ENCODE measurements around the gene CXorf58.

DNA sequence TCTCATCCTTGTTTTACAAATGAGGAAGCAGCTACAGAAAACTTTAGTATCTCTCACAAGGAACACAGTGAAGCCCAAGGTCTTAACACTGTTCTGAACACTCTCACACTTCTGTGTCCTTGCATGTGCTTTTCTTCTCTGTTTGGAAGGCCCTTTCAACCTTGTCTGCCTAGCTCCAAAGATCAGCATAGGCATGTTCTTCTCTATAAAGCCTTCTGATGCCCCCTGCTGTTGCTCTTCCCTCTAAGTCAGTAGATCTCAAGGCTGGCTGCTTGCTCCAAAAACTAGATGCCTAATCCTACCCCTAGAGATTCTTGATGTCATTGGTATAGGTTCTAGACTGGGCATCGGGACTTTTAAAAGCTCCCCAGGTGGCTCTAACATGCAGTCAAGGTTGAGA is 6.0 kb upstream of the CXorf58 start:
- TF ChIP-seq, protein P1, sequence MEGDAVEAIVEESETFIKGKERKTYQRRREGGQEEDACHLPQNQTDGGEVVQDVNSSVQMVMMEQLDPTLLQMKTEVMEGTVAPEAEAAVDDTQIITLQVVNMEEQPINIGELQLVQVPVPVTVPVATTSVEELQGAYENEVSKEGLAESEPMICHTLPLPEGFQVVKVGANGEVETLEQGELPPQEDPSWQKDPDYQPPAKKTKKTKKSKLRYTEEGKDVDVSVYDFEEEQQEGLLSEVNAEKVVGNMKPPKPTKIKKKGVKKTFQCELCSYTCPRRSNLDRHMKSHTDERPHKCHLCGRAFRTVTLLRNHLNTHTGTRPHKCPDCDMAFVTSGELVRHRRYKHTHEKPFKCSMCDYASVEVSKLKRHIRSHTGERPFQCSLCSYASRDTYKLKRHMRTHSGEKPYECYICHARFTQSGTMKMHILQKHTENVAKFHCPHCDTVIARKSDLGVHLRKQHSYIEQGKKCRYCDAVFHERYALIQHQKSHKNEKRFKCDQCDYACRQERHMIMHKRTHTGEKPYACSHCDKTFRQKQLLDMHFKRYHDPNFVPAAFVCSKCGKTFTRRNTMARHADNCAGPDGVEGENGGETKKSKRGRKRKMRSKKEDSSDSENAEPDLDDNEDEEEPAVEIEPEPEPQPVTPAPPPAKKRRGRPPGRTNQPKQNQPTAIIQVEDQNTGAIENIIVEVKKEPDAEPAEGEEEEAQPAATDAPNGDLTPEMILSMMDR (IDR thresholded peaks at IDR 0.05) = peak in 3 of 4 experiments; percentile 55 to 63 (median 60)
- no peak for TF ChIP-seq POLR2A (IDR thresholded peaks at IDR 0.05)
- no peak for TF ChIP-seq POLR2AphosphoS5 (IDR thresholded peaks at IDR 0.05)
- TF ChIP-seq EP300 (IDR thresholded peaks at IDR 0.05) = no peak
